GM18519 (cell line): ENCODE measurements around the gene CDH13.

Source experiments
- ATAC-seq: cut with Tn5 transposase; IDR thresholded peaks from one replicate; pipeline ENCODE4 v1.9.1; 2021; ENCODE audit warnings: mild to moderate bottlenecking, moderate library complexity; ENCODE audit not compliant: unreplicated experiment, low FRiP score

The CDH13 gene

GRCh38 chr16:82626791-82627261 is at the start of gene CDH13:
Gene CDH13 (plus strand): TSS chr16:82626969.
- no peak for ATAC-seq

DNA sequence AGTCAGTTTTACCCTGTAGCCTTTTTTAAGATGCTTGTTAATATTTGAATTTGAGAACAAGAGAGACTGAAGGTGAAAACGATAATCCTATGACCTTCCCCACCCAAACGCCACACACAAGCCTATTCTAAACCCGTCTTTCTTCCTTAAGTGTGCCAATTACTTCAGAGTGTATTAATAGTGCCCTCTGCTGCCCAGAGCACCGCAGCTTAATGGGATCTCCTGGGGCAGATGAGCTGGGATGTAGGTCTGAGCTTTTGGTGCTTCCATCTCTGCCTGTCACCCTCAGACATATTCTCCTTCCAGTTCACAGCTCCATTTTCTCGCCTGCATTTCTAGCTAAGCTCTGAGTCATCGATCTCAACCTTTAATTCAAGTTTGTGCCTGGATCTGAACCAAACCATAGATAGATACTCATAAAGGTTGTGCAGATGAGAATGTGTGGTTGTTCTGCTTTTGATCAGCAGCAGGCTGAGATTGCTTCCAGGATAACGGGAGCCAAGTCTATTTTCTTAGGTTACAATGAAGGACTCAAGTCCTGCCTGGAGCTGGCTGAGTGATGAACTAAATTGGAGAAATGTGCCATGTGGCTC is 46.4 kb upstream of the CDH13 start:
- ATAC-seq: no peak

GRCh38 chr16:82582975-82583374 is 43.8 kb upstream of the CDH13 start:
- no peak for ATAC-seq

DNA sequence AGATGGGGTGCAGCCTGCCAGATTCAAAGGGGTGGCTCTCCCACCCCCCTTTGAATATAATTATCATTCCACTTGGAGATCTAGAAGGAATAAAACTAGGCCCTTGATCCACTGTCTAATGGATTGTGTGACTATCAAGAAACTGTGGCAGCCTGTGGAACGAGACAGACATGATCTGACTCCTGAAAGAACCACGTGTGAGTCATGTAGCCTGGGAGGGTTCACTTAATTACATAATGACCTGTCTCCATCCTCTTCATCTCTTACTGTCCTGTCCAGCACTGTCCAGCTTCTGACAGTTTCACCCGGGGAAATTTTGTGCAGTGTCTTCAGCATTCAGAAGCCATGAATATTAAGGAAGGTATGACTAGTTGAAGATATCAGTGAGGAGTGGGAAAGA is 43.3 kb upstream of the CDH13 start:
- no peak for ATAC-seq

GRCh38 chr16:82584553-82585152 is 42.1 kb upstream of the CDH13 start:
- no peak for ATAC-seq

GRCh38 chr16:82585675-82586074 is 41.1 kb upstream of the CDH13 start:
- ATAC-seq: no peak

GRCh38 chr16:82586130-82586529 is 40.6 kb upstream of the CDH13 start:
- ATAC-seq: no peak

GRCh38 chr16:82587289-82587688 is 39.5 kb upstream of the CDH13 start:
- no peak for ATAC-seq

DNA sequence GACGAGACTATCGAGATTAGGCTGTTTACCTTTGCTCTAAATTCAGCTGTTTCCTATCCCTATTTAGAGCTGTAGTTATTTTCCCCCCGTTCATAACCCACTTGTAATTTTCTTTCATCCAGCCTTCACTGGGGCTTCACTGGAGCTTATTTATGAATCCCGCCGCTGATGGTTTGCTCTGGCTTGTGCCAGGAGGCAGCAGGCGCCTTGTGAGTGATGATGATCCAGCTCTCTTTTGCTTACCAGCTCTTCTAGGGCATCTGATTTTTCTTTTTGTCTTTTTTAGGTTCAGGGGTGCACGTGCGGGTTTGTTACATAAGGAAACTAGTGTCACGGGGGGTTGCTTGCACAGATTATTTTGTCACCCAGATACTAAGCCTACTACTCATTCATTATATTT is 37.4 kb upstream of the CDH13 start:
- no peak for ATAC-seq

GRCh38 chr16:82594114-82594513 is 32.7 kb upstream of the CDH13 start:
- no peak for ATAC-seq

- ATAC-seq: no peak
These were observed 28.0 kb upstream of the CDH13 start for GRCh38 chr16:82598771-82599170.

- no peak for ATAC-seq
These were observed 24.7 kb upstream of the CDH13 start for GRCh38 chr16:82601989-82602640.

GRCh38 chr16:82603784-82604411 is 22.9 kb upstream of the CDH13 start:
- no peak for ATAC-seq

- ATAC-seq: no peak
These were observed 21.7 kb upstream of the CDH13 start for GRCh38 chr16:82605076-82605475.

- no peak for ATAC-seq
These were observed 20.7 kb upstream of the CDH13 start for GRCh38 chr16:82605863-82606620.

GRCh38 chr16:82609140-82609539 is 17.6 kb upstream of the CDH13 start:
- ATAC-seq: no peak

- ATAC-seq: no peak
These were observed 14.5 kb upstream of the CDH13 start for GRCh38 chr16:82612263-82612662.

DNA sequence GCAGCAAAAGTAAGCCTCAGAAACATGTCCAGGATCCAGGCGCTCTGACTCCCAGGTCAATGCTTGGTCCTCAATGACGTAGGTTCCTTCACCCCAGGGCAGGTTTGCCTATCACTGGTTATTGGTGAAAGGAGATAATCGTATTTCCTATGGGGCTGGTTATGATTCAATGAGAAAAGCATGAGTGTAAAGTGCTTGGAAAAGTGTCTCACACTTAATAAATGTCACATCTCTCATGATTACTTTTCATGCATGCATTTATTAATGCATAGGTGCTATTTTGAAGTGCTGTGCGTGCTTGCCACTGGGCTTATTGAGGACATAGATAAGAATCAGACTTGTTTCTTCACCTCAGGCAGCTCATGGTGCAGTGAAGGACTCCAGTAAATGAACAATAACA is 10.4 kb upstream of the CDH13 start:
- no peak for ATAC-seq

- ATAC-seq: no peak
These were observed 5.0 kb upstream of the CDH13 start for GRCh38 chr16:82621781-82622180.

DNA sequence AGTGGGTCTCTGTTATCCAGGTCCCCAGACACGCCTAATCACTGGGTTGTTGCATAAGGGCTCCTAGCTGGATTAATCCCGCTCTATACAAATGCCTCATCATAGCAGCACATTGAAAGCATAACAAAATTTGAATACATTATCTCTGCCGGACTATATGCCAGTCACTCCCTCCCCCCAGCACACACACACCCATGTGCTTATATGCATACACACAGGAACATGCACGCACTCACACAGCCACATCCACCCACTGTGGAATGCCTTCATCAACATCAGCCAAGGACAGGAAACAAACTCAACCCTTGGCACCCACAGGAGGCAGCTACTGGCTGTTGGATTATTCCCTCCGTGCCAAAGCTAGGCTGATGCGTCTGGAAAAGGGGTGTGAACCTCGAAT is 3.5 kb upstream of the CDH13 start:
- no peak for ATAC-seq
